ENCODE results near the gene GBE1.

Gene GBE1

DNA sequence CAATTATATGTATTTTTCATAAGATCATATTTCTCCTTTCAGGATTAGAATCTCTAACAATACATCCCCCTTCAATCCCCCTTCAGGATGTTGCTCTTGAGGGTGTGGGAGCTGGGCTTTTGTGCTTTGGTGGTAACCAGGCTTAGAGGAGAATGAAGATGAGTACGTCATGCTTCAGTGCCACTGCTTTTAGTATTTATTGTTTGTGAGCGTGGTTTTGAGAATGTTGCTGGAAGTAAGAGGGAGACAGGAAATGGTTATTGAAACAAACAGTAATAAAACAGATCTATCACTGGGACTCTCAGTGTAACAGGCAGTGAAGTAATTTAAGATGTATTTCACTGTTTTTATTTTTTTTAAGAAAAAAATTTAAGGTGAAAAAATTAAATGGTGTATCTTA lies 35.3 kb downstream of the GBE1 start:
- H3K4me3 ChIP-seq (ENCODE audit: insufficient read depth in 1 of 2, low read depth in 1 of 2, low read length in 2 of 2) = no peak overlapping the region
- H2BK5ac ChIP-seq (ENCODE audit: low read depth, low read length, poor library complexity, severe bottlenecking) = no peak overlapping the region
- H3K36me3 ChIP-seq (ENCODE audit: control insufficient read depth in 1 of 2, insufficient read depth in 2 of 2, low read depth in 1 of 2, low read length in 2 of 2) = peaks cover 0 to 20% of the 10 kb centered on the region in 2 experiments
- no peak overlapping the region for H2BK120ac ChIP-seq (ENCODE audit: low read depth, low read length)
- no peaks in the 10 kb centered on the region for H3K27me3 ChIP-seq (ENCODE audit: control insufficient read depth in 1 of 2, insufficient read depth in 1 of 2, low read length in 2 of 2)
- no peak overlapping the region for H3K27ac ChIP-seq (ENCODE audit: low read length, poor library complexity, severe bottlenecking)
- peak overlapping the region; percentile 55 for H3K9ac ChIP-seq (ENCODE audit: low read length)
- no peak overlapping the region for H2AK5ac ChIP-seq (ENCODE audit: low read length, severe bottlenecking)
- H3K23ac ChIP-seq (ENCODE audit: low read length in 2 of 2) = no peak overlapping the region
- no peak overlapping the region for H3K4me2 ChIP-seq (ENCODE audit: low read length, poor library complexity, severe bottlenecking)
- WGBS = 5% methylated on average over 2 of the region's 2 CpGs
- DNase-seq = peak; percentile 82
- H2BK15ac ChIP-seq (ENCODE audit: low read depth, poor library complexity, severe bottlenecking) = no peak overlapping the region
- no peak overlapping the region for H2BK12ac ChIP-seq (ENCODE audit: low read length in 2 of 2)
- peaks cover 11% of the 10 kb centered on the region for H3K79me1 ChIP-seq (replicated peaks; ENCODE audit: low read length, poor library complexity, severe bottlenecking)
- H3K14ac ChIP-seq (ENCODE audit: low read length in 2 of 2) = no peak overlapping the region
- no peak overlapping the region for H3K4ac ChIP-seq (ENCODE audit: low read depth in 1 of 2, low read length in 2 of 2)
- H3K4me1 ChIP-seq (ENCODE audit: control insufficient read depth, insufficient read depth, low read depth, low read length) = peaks cover 2% of the 10 kb centered on the region
- no peak overlapping the region for H4K8ac ChIP-seq (ENCODE audit: low read length)
- no peak overlapping the region for H2AFZ ChIP-seq (ENCODE audit: low read depth, low read length)
- no peaks in the 10 kb centered on the region for H3K9me3 ChIP-seq (ENCODE audit: control insufficient read depth, low read length)
- no peak overlapping the region for H4K91ac ChIP-seq (ENCODE audit: low read length)
- H3K18ac ChIP-seq (ENCODE audit: low read depth in 1 of 2, low read length in 2 of 2) = no peak overlapping the region

DNA sequence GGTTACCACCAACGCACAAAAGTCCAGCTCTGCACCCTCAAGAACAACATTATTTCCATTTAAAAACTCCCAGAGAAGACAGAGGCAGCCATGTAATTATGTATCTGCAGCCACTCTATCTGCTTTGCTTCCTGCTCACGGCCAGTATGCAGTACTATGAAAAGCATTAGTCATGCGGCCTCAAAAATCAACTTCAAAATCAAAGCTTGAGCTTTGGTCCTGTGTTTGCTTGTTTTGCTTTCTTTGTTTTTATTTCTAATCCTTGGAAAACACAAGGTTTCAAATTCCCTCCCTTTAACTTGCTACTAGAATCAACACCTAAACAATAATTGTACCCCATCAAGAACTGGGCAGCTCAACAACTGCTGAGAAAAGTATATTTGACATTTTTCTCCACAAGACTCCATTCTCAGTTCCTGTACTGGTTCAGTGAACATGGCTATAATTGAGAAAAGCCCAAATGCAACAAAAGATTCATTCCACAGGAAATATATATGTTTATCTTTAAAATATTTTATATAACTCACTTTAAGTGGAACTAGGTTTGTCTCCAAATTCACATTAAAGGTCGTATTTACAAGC lies 37.6 kb downstream of the GBE1 start:
- H3K9me3 ChIP-seq (ENCODE audit: control insufficient read depth, low read length) = no peaks in the 10 kb centered on the region
- no peak overlapping the region for H4K91ac ChIP-seq (ENCODE audit: low read length)
- peak; percentile 60 for DNase-seq
- H2BK12ac ChIP-seq (ENCODE audit: low read length in 2 of 2) = no peak overlapping the region
- H3K9ac ChIP-seq (ENCODE audit: low read length) = peak overlapping the region; percentile 64
- H3K36me3 ChIP-seq (ENCODE audit: control insufficient read depth in 1 of 2, insufficient read depth in 2 of 2, low read depth in 1 of 2, low read length in 2 of 2) = peaks cover 0 to 8% of the 10 kb centered on the region in 2 experiments
- no peak overlapping the region for H2BK15ac ChIP-seq (ENCODE audit: low read depth, poor library complexity, severe bottlenecking)
- no peak overlapping the region for H2BK120ac ChIP-seq (ENCODE audit: low read depth, low read length)
- H3K4me1 ChIP-seq (ENCODE audit: control insufficient read depth, insufficient read depth, low read depth, low read length) = no peaks in the 10 kb centered on the region
- peak overlapping the region; percentile 72 for H4K8ac ChIP-seq (ENCODE audit: low read length)
- 14% methylated on average over 3 of the region's 4 CpGs for WGBS
- H3K14ac ChIP-seq (ENCODE audit: low read length in 2 of 2) = no peak overlapping the region
- H3K4ac ChIP-seq (ENCODE audit: low read depth in 1 of 2, low read length in 2 of 2) = no peak overlapping the region
- H3K27me3 ChIP-seq (ENCODE audit: control insufficient read depth in 1 of 2, insufficient read depth in 1 of 2, low read length in 2 of 2) = no peaks in the 10 kb centered on the region
- no peak overlapping the region for H3K4me3 ChIP-seq (ENCODE audit: insufficient read depth in 1 of 2, low read depth in 1 of 2, low read length in 2 of 2)
- no peak overlapping the region for H3K18ac ChIP-seq (ENCODE audit: low read depth in 1 of 2, low read length in 2 of 2)
- H3K4me2 ChIP-seq (ENCODE audit: low read length, poor library complexity, severe bottlenecking) = peak overlapping the region; percentile 18
- H2AFZ ChIP-seq (ENCODE audit: low read depth, low read length) = no peak overlapping the region
- no peak overlapping the region for H3K23ac ChIP-seq (ENCODE audit: low read length in 2 of 2)
- peak overlapping the region; percentile 84 for H3K27ac ChIP-seq (ENCODE audit: low read length, poor library complexity, severe bottlenecking)
- H3K79me1 ChIP-seq (replicated peaks; ENCODE audit: low read length, poor library complexity, severe bottlenecking) = peaks cover 2% of the 10 kb centered on the region
- no peak overlapping the region for H2AK5ac ChIP-seq (ENCODE audit: low read length, severe bottlenecking)
- no peak overlapping the region for H2BK5ac ChIP-seq (ENCODE audit: low read depth, low read length, poor library complexity, severe bottlenecking)

DNA sequence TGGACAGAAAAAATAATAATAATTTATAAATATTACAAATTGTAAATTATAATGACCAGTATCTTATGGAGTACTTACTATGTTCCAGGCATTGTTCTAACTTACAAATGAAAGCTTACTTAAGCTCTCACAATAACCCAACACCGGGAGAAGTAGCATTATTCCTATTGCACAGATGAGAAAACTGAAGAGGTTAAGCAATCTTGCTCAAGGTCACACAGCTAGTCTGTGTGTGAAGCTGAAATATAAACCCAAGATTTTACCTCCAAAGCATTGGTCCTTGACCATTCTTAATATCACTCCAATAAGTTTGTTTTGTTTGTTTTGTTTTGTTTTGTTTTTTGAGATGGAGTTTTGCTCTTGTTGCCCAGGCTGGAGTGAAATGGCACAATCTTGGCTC lies 43.1 kb downstream of the GBE1 start:
- WGBS = 100% methylated on average over 1 of the region's 1 CpG
- Histone ChIP-seq H2BK12ac (ENCODE audit: low read length in 2 of 2) (no peak overlapping the region), H3K4ac (ENCODE audit: low read depth in 1 of 2, low read length in 2 of 2) (no peak overlapping the region)

DNA sequence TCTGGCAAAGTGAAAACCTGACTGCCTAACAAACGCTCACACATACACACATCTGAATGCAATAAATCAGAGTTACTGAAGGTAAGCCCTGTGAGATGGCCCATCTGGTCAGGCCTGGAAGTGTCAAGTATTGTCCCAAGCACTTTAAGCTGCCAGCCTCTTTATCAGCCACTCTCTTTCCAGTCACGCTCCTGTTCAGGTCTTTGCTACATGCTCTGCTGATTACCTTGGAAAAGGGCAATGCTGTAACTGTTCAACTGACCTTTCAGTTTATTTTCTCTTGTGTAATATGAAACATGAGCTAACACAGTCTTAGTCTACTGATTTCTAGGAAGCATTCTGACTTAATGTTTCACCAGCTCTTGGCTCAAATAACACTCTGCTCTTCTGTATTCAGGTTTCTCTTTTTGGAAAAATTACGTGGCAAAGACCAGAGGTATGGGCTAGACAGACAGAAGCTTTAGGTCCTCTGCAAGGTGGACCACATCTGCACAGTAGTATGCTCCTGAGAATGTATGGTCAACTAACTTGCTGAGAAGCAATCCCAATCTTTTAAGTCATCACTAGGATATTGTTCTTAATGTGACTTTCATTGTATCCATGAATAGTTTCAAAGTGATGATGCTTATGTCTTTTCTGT lies 44.5 kb downstream of the GBE1 start:
- no peak overlapping the region for H3K18ac ChIP-seq (ENCODE audit: low read depth in 1 of 2, low read length in 2 of 2)
- peaks cover 3% of the 10 kb centered on the region for H3K4me1 ChIP-seq (ENCODE audit: control insufficient read depth, insufficient read depth, low read depth, low read length)
- no peaks in the 10 kb centered on the region for H3K9me3 ChIP-seq (ENCODE audit: control insufficient read depth, low read length)
- no peak overlapping the region for H2AFZ ChIP-seq (ENCODE audit: low read depth, low read length)
- no peak overlapping the region for H4K91ac ChIP-seq (ENCODE audit: low read length)
- peak; percentile 55 for DNase-seq
- no peak overlapping the region for H3K4ac ChIP-seq (ENCODE audit: low read depth in 1 of 2, low read length in 2 of 2)
- H2BK12ac ChIP-seq (ENCODE audit: low read length in 2 of 2) = no peak overlapping the region
- H3K27me3 ChIP-seq (ENCODE audit: control insufficient read depth in 1 of 2, insufficient read depth in 1 of 2, low read length in 2 of 2) = no peaks in the 10 kb centered on the region
- no peak overlapping the region for H2AK5ac ChIP-seq (ENCODE audit: low read length, severe bottlenecking)
- peak overlapping the region; percentile 42 for H3K4me2 ChIP-seq (ENCODE audit: low read length, poor library complexity, severe bottlenecking)
- H2BK120ac ChIP-seq (ENCODE audit: low read depth, low read length) = no peak overlapping the region
- peaks cover 0 to 20% of the 10 kb centered on the region in 2 experiments for H3K36me3 ChIP-seq (ENCODE audit: control insufficient read depth in 1 of 2, insufficient read depth in 2 of 2, low read depth in 1 of 2, low read length in 2 of 2)
- peak overlapping the region; percentile 80 for H3K27ac ChIP-seq (ENCODE audit: low read length, poor library complexity, severe bottlenecking)
- no peak overlapping the region for H2BK5ac ChIP-seq (ENCODE audit: low read depth, low read length, poor library complexity, severe bottlenecking)
- 70% methylated on average over 2 of the region's 3 CpGs for WGBS
- peak overlapping the region in 1 of 2 experiments; percentile 38 for H3K4me3 ChIP-seq (ENCODE audit: insufficient read depth in 1 of 2, low read depth in 1 of 2, low read length in 2 of 2)
- no peak overlapping the region for H3K23ac ChIP-seq (ENCODE audit: low read length in 2 of 2)
- no peak overlapping the region for H3K9ac ChIP-seq (ENCODE audit: low read length)
- H4K8ac ChIP-seq (ENCODE audit: low read length) = no peak overlapping the region
- H2BK15ac ChIP-seq (ENCODE audit: low read depth, poor library complexity, severe bottlenecking) = no peak overlapping the region
- peaks cover 8% of the 10 kb centered on the region for H3K79me1 ChIP-seq (replicated peaks; ENCODE audit: low read length, poor library complexity, severe bottlenecking)
- no peak overlapping the region for H3K14ac ChIP-seq (ENCODE audit: low read length in 2 of 2)

More for the DNA sequence above, 43.1 kb downstream of the GBE1 start:
- H3K79me1 ChIP-seq (replicated peaks; ENCODE audit: low read length, poor library complexity, severe bottlenecking) = peaks cover 9% of the 10 kb centered on the region
- H2AFZ ChIP-seq (ENCODE audit: low read depth, low read length) = no peak overlapping the region
- no peak overlapping the region for H4K8ac ChIP-seq (ENCODE audit: low read length)
- peaks cover 3% of the 10 kb centered on the region for H3K4me1 ChIP-seq (ENCODE audit: control insufficient read depth, insufficient read depth, low read depth, low read length)
- no peak overlapping the region for H2BK5ac ChIP-seq (ENCODE audit: low read depth, low read length, poor library complexity, severe bottlenecking)
- no peak overlapping the region for H3K4me3 ChIP-seq (ENCODE audit: insufficient read depth in 1 of 2, low read depth in 1 of 2, low read length in 2 of 2)
- H3K36me3 ChIP-seq (ENCODE audit: control insufficient read depth in 1 of 2, insufficient read depth in 2 of 2, low read depth in 1 of 2, low read length in 2 of 2) = peaks cover 0 to 14% of the 10 kb centered on the region in 2 experiments
- H4K91ac ChIP-seq (ENCODE audit: low read length) = no peak overlapping the region
- no peak overlapping the region for H3K9ac ChIP-seq (ENCODE audit: low read length)
- H3K18ac ChIP-seq (ENCODE audit: low read depth in 1 of 2, low read length in 2 of 2) = no peak overlapping the region
- no peak overlapping the region for H2AK5ac ChIP-seq (ENCODE audit: low read length, severe bottlenecking)
- H2BK120ac ChIP-seq (ENCODE audit: low read depth, low read length) = no peak overlapping the region
- H3K27ac ChIP-seq (ENCODE audit: low read length, poor library complexity, severe bottlenecking) = no peak overlapping the region
- H2BK15ac ChIP-seq (ENCODE audit: low read depth, poor library complexity, severe bottlenecking) = no peak overlapping the region
- no peaks in the 10 kb centered on the region for H3K27me3 ChIP-seq (ENCODE audit: control insufficient read depth in 1 of 2, insufficient read depth in 1 of 2, low read length in 2 of 2)
- no peaks in the 10 kb centered on the region for H3K9me3 ChIP-seq (ENCODE audit: control insufficient read depth, low read length)
- H3K4me2 ChIP-seq (ENCODE audit: low read length, poor library complexity, severe bottlenecking) = no peak overlapping the region
- no peak for DNase-seq
- H3K14ac ChIP-seq (ENCODE audit: low read length in 2 of 2) = no peak overlapping the region
- H3K23ac ChIP-seq (ENCODE audit: low read length in 2 of 2) = no peak overlapping the region

Measured in mesenchymal stem cell (in vitro differentiated cells and primary cell).